Choroid plexus epithelial cell (primary cell): Measurements from ENCODE around the gene LNPEP.

Experiments used
- DNase-seq: peaks from one replicate; pipeline ENCODE4 v3.0.0-alpha.2; 2010; ENCODE audit warnings: low read depth
- H3K4me3 ChIP-seq: 2 replicates; pipeline ENCODE4 v1.5.1; 2011; ENCODE audit warnings: low read depth, mild to moderate bottlenecking, control low read depth, low read length, moderate library complexity
- CTCF ChIP-seq: conservative IDR thresholded peaks from 2 replicates; pipeline ENCODE4 v1.5.1; 2011; ENCODE audit warnings: low read depth, mild to moderate bottlenecking, control low read depth, inconsistent platforms, low read length, moderate library complexity

LNPEP gene

DNA sequence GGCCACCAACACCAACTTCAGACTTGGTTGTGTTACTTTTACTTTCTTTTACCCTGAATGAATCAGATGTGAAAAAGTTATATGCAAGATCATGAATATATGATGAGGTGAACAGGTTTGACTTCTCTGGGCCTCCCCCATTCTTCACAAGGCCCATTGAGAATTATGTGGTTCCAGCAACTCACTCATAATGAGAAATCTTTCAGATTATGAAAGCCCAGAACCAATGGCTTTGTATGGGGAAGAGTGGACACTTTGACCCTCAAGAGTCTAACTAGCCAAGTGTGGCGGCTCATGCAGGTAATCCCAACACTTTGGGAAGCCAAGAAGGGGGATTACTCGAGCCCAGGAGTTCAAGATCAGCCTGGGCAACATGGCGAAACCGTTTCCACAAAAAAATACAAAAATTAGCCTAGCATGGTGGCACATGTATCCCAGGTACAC, 16.1 kb upstream of the LNPEP start:
- no peak for DNase-seq
- no peak overlapping the region for H3K4me3 ChIP-seq
- no peak for TF ChIP-seq CTCF

GRCh38 chr5:96920744-96921355, 15.0 kb upstream of the LNPEP start:
- H3K4me3 ChIP-seq: no peak overlapping the region
- TF ChIP-seq CTCF: no peak
- DNase-seq: no peak

- no peak for TF ChIP-seq CTCF
- DNase-seq: no peak
- no peak overlapping the region for H3K4me3 ChIP-seq
Measured at GRCh38 chr5:96922499-96923244, 13.2 kb upstream of the LNPEP start.

- DNase-seq: peak; percentile 39
- no peak for TF ChIP-seq CTCF
- no peak overlapping the region for H3K4me3 ChIP-seq
Measured at GRCh38 chr5:96924016-96924443, 11.8 kb upstream of the LNPEP start.

- DNase-seq: no peak
Measured at GRCh38 chr5:96926276-96926675, 9.6 kb upstream of the LNPEP start.

DNA sequence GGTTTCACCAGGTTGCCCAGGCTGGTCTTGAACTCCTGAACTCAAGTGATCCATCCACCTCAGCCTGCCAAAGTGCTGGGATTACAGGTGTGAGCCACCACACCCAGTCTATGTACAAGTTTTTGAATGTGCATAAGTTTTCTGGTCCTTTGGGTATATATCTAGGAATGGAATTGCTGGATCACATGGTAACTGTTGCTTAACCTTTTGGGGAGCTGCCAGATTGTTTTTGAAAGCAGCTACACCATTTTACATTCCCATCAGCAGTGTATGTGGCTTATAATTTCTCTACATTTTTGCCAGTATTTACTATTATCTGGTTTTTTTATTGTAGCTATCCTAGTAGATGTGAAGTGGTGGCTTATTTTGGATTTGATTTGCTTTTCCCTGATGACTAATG, 8.9 kb upstream of the LNPEP start:
- peak; percentile 74 for DNase-seq
- TF ChIP-seq CTCF: no peak
- H3K4me3 ChIP-seq: no peak overlapping the region

More at GRCh38 chr5:96926276-96926675, 9.6 kb upstream of the LNPEP start:
- H3K4me3 ChIP-seq: no peak overlapping the region
- TF ChIP-seq CTCF: no peak
